Skeletal muscle satellite cell (primary cell): ENCODE measurements around the gene OSBPL6.
"Not testable (repeated sequence)": the region's sequence is repeated elsewhere in the genome, so short reads cannot be mapped to it uniquely, and the experiment has no call there.

Experiments used
- H3K27me3 ChIP-seq: 2 replicates; pipeline ENCODE4 v1.7.0; 2013; ENCODE audit warnings: low read length; ENCODE audit not compliant: control insufficient read depth, insufficient read depth
- H3K36me3 ChIP-seq: 2 replicates; pipeline ENCODE4 v1.7.0; 2013; ENCODE audit warnings: mild to moderate bottlenecking, control low read depth, low read length; ENCODE audit not compliant: insufficient read depth
- H3K4me1 ChIP-seq: 2 replicates; pipeline ENCODE4 v1.7.0; 2013; ENCODE audit warnings: low read length; ENCODE audit not compliant: control insufficient read depth, insufficient read depth
- H3K4me2 ChIP-seq: 2 replicates; pipeline ENCODE4 v1.7.0; 2013; ENCODE audit warnings: mild to moderate bottlenecking, low read length
- H3K4me3 ChIP-seq: 2 replicates; pipeline ENCODE4 v1.7.0; 2013; ENCODE audit warnings: low read length
- H3K9ac ChIP-seq: 2 replicates; pipeline ENCODE4 v1.7.0; 2013; ENCODE audit warnings: mild to moderate bottlenecking, low read depth, low read length, moderate library complexity
- H3K9me3 ChIP-seq: replicated peaks from 2 replicates; pipeline ENCODE4 v1.7.0; 2013; ENCODE audit warnings: mild to moderate bottlenecking, control low read depth, low read length

Gene OSBPL6

GRCh38 chr2:178414266-178415247 is 220.2 kb downstream of the OSBPL6 start:
- Histone ChIP-seq H3K4me2 (peak overlapping the region; percentile 88), H3K9me3 (no peaks in the 10 kb centered on the region), H3K4me1 (peaks cover 7% of the 10 kb centered on the region), H3K9ac (peak overlapping the region; percentile 98), H3K4me3 (peak overlapping the region; percentile 82), H3K36me3 (no peaks in the 10 kb centered on the region), H3K27me3 (no peaks in the 10 kb centered on the region)

GRCh38 chr2:178415979-178416378 is 221.7 kb downstream of the OSBPL6 start:
- Histone ChIP-seq H3K9me3 (no peaks in the 10 kb centered on the region), H3K36me3 (no peaks in the 10 kb centered on the region), H3K4me3 (no peak overlapping the region), H3K27me3 (no peaks in the 10 kb centered on the region), H3K4me1 (peaks cover 7% of the 10 kb centered on the region), H3K9ac (no peak overlapping the region), H3K4me2 (no peak overlapping the region)

- peaks cover 7% of the 10 kb centered on the region for H3K4me1 ChIP-seq
- H3K4me2 ChIP-seq, result no peak overlapping the region
- H3K9ac ChIP-seq, result no peak overlapping the region
- no peak overlapping the region for H3K4me3 ChIP-seq
- no peaks in the 10 kb centered on the region for H3K36me3 ChIP-seq
- no peaks in the 10 kb centered on the region for H3K27me3 ChIP-seq
- H3K9me3 ChIP-seq, result no peaks in the 10 kb centered on the region
Observed at GRCh38 chr2:178417916-178418315, 223.6 kb downstream of the OSBPL6 start.

GRCh38 chr2:178418426-178418825 is 224.1 kb downstream of the OSBPL6 start:
- H3K9ac ChIP-seq, result no peak overlapping the region

GRCh38 chr2:178419123-178419522 is 224.8 kb downstream of the OSBPL6 start:
- Histone ChIP-seq H3K9me3 (no peaks in the 10 kb centered on the region), H3K4me3 (no peak overlapping the region), H3K4me1 (peaks cover 7% of the 10 kb centered on the region), H3K9ac (no peak overlapping the region), H3K36me3 (no peaks in the 10 kb centered on the region), H3K4me2 (no peak overlapping the region), H3K27me3 (no peaks in the 10 kb centered on the region)

More at GRCh38 chr2:178418426-178418825, 224.1 kb downstream of the OSBPL6 start:
- Histone ChIP-seq H3K27me3 (no peaks in the 10 kb centered on the region), H3K4me1 (peaks cover 7% of the 10 kb centered on the region), H3K4me3 (no peak overlapping the region), H3K36me3 (no peaks in the 10 kb centered on the region), H3K9me3 (no peaks in the 10 kb centered on the region), H3K4me2 (no peak overlapping the region)

- Histone ChIP-seq H3K27me3 (no peaks in the 10 kb centered on the region), H3K4me1 (peaks cover 3% of the 10 kb centered on the region), H3K9ac (no peak overlapping the region), H3K36me3 (no peaks in the 10 kb centered on the region), H3K4me3 (no peak overlapping the region), H3K9me3 (no peaks in the 10 kb centered on the region), H3K4me2 (no peak overlapping the region)
Observed at GRCh38 chr2:178420463-178420999, 226.2 kb downstream of the OSBPL6 start.

GRCh38 chr2:178422097-178422496 is 227.8 kb downstream of the OSBPL6 start:
- Histone ChIP-seq H3K9me3 (no peaks in the 10 kb centered on the region), H3K36me3 (peaks cover under 1% of the 10 kb centered on the region), H3K4me3 (no peak overlapping the region), H3K9ac (no peak overlapping the region), H3K27me3 (no peaks in the 10 kb centered on the region), H3K4me2 (no peak overlapping the region), H3K4me1 (peaks cover 11% of the 10 kb centered on the region)

GRCh38 chr2:178423746-178424145 is 229.4 kb downstream of the OSBPL6 start:
- H3K9ac ChIP-seq, H3K4me2 ChIP-seq, H3K4me1 ChIP-seq, H3K27me3 ChIP-seq, H3K4me3 ChIP-seq, H3K9me3 ChIP-seq: not testable (repeated sequence)
- peaks cover 17% of the 10 kb centered on the region for H3K36me3 ChIP-seq

- H3K36me3 ChIP-seq, result peaks cover 33% of the 10 kb centered on the region
- H3K4me1 ChIP-seq, result peaks cover 8% of the 10 kb centered on the region
- no peaks in the 10 kb centered on the region for H3K9me3 ChIP-seq
- H3K27me3 ChIP-seq, result no peaks in the 10 kb centered on the region
- no peak overlapping the region for H3K4me2 ChIP-seq
- H3K9ac ChIP-seq, result no peak overlapping the region
- H3K4me3 ChIP-seq, result no peak overlapping the region
Observed at GRCh38 chr2:178425255-178425827, 231.0 kb downstream of the OSBPL6 start.

- no peaks in the 10 kb centered on the region for H3K9me3 ChIP-seq
- H3K4me2 ChIP-seq, result no peak overlapping the region
- no peak overlapping the region for H3K4me3 ChIP-seq
- H3K36me3 ChIP-seq, result peaks cover 42% of the 10 kb centered on the region
- no peaks in the 10 kb centered on the region for H3K27me3 ChIP-seq
- no peak overlapping the region for H3K9ac ChIP-seq
- H3K4me1 ChIP-seq, result peaks cover 8% of the 10 kb centered on the region
Observed at GRCh38 chr2:178426388-178426787, 232.1 kb downstream of the OSBPL6 start.

GRCh38 chr2:178427458-178427857 is 233.1 kb downstream of the OSBPL6 start:
- Histone ChIP-seq H3K9me3 (no peaks in the 10 kb centered on the region), H3K4me3 (no peak overlapping the region), H3K4me2 (no peak overlapping the region), H3K9ac (no peak overlapping the region), H3K36me3 (peaks cover 53% of the 10 kb centered on the region), H3K27me3 (no peaks in the 10 kb centered on the region), H3K4me1 (peaks cover 8% of the 10 kb centered on the region)
